GM23338 (cell line): ENCODE measurements around the gene IL36B. TPM values are rescaled to one million over a fixed set of nuclear protein-coding genes. Genes with fewer than 3 reads are reported as not detected.

Source experiments
- ATAC-seq: fragments of 200-7000 bp; cut with Tn5 transposase; 3 replicates; pipeline ENCODE4 v1.9.1; 2020
- DNase-seq: peaks from one replicate; pipeline ENCODE4 v3.0.0-alpha.2; 2015; ENCODE audit warnings: low spot score
- H2AFZ ChIP-seq: fragments of 200-600 bp; sonication (generic); 2 replicates; pipeline ENCODE4 v1.8.0; 2016; ENCODE audit warnings: antibody characterized with exemption, mild to moderate bottlenecking, moderate library complexity
- H3F3A ChIP-seq: fragments of 200-600 bp; sonication (generic); replicated peaks from 2 replicates; pipeline ENCODE4 v1.8.0; 2017; ENCODE audit warnings: antibody characterized with exemption, mixed run types, low read depth
- H3K27ac ChIP-seq: fragments of 200-600 bp; sonication (generic); 2 replicates; pipeline ENCODE4 v1.6.1; 2016; ENCODE audit warnings: low read depth
- H3K27me3 ChIP-seq: fragments of 200-600 bp; sonication (generic); 2 replicates; pipeline ENCODE4 v1.8.0; 2016; ENCODE audit warnings: mild to moderate bottlenecking, mixed run types, moderate library complexity; ENCODE audit not compliant: insufficient read depth
- H3K36me3 ChIP-seq: fragments of 200-600 bp; sonication (generic); 2 replicates; pipeline ENCODE4 v1.8.0; 2016; ENCODE audit warnings: mild to moderate bottlenecking; ENCODE audit not compliant: insufficient read depth
- H3K4me1 ChIP-seq: fragments of 200-600 bp; sonication (generic); 2 replicates; pipeline ENCODE4 v1.8.0; 2016; ENCODE audit warnings: mild to moderate bottlenecking, moderate library complexity; ENCODE audit not compliant: insufficient read depth
- H3K4me2 ChIP-seq: fragments of 200-600 bp; sonication (generic); 2 replicates; pipeline ENCODE4 v1.7.1; 2017; ENCODE audit warnings: mixed run types
- H3K4me3 ChIP-seq: fragments of 200-600 bp; sonication (generic); 2 replicates; pipeline ENCODE4 v1.6.1; 2016; ENCODE audit warnings: mixed run types
- H3K79me2 ChIP-seq: fragments of 200-600 bp; sonication (generic); replicated peaks from 2 replicates; pipeline ENCODE4 v1.8.0; 2017; ENCODE audit warnings: mild to moderate bottlenecking; ENCODE audit not compliant: insufficient read depth
- H3K9me2 ChIP-seq: fragments of 200-600 bp; sonication (generic); 2 replicates; pipeline ENCODE4 v1.8.0; 2017; ENCODE audit not compliant: insufficient read depth
- H4K20me1 ChIP-seq: fragments of 200-600 bp; sonication (generic); replicated peaks from 2 replicates; pipeline ENCODE4 v1.8.0; 2017; ENCODE audit warnings: mild to moderate bottlenecking; ENCODE audit not compliant: insufficient read depth
- H3K27ac Mint-ChIP-seq: 2 replicates; pipeline ENCODE4 v1.8.0; 2020; ENCODE audit warnings: inconsistent platforms, mild to moderate bottlenecking, moderate library complexity, mixed read lengths
- H3K27me3 Mint-ChIP-seq: 3 replicates; pipeline ENCODE4 v1.8.0; 2022; ENCODE audit warnings: low read depth, mild to moderate bottlenecking, moderate library complexity, mixed read lengths, inconsistent platforms; ENCODE audit not compliant: insufficient read depth, poor library complexity
- H3K36me3 Mint-ChIP-seq: 3 replicates; pipeline ENCODE4 v1.8.0; 2021; ENCODE audit warnings: low read depth, mild to moderate bottlenecking, inconsistent platforms, moderate library complexity, mixed read lengths
- H3K4me1 Mint-ChIP-seq: 3 replicates; pipeline ENCODE4 v1.8.0; 2020; ENCODE audit warnings: mild to moderate bottlenecking, inconsistent platforms, mixed read lengths
- H3K4me3 Mint-ChIP-seq: 3 replicates; pipeline ENCODE4 v1.8.0; 2021; ENCODE audit warnings: moderate library complexity, mild to moderate bottlenecking, inconsistent platforms, mixed read lengths
- H3K9me3 Mint-ChIP-seq: 3 replicates; pipeline ENCODE4 v1.8.0; 2020; ENCODE audit warnings: moderate library complexity, mild to moderate bottlenecking, inconsistent platforms, mixed read lengths
- CTCF ChIP-seq, 2 experiments: fragments of 200-600 bp in 1 of 2; sonication (generic) in 1 of 2; conservative IDR thresholded peaks; 2 replicates each; pipeline versions ENCODE4 v1.5.1 to v1.6.1; 2016 to 2017; ENCODE audit warnings: antibody characterized with exemption in 2 of 2, low read depth in 2 of 2, mild to moderate bottlenecking in 2 of 2, moderate library complexity in 1 of 2
- EZH2 ChIP-seq: fragments of 200-600 bp; sonication (generic); IDR thresholded peaks from one replicate; pipeline ENCODE4 v1.8.0; 2017; ENCODE audit warnings: antibody characterized with exemption, mild to moderate bottlenecking, low read depth; ENCODE audit not compliant: unreplicated experiment
- EZH2phosphoT487 ChIP-seq: fragments of 200-600 bp; sonication (generic); IDR thresholded peaks from one replicate; pipeline ENCODE4 v1.8.1; 2018; ENCODE audit warnings: antibody characterized with exemption; ENCODE audit not compliant: unreplicated experiment
- REST ChIP-seq: IDR thresholded peaks from one replicate; pipeline ENCODE4 v1.6.1; 2018; ENCODE audit warnings: antibody characterized with exemption; ENCODE audit not compliant: unreplicated experiment
- STAT1 ChIP-seq: IDR thresholded peaks from one replicate; pipeline ENCODE4 v1.6.1; 2016; ENCODE audit warnings: antibody characterized with exemption; ENCODE audit not compliant: unreplicated experiment
- ZNF331 ChIP-seq: fragments of 250-450 bp; sonication (Bioruptor Pico); IDR thresholded peaks from 2 replicates; pipeline ENCODE4 v1.5.0; 2020; ENCODE audit warnings: low read depth, mild to moderate bottlenecking, moderate library complexity
- ZNF462 ChIP-seq: fragments of 250-450 bp; sonication (Bioruptor Pico); IDR thresholded peaks from 2 replicates; pipeline ENCODE4 v1.5.0; 2020; ENCODE audit warnings: mild to moderate bottlenecking, moderate library complexity
- polyA plus RNA-seq: library from polyadenylated mRNA; unstranded; fragments of >200 nt; fragmentation: Nextera tagmentation; extraction: Ambion mirVana; gene quantifications from 2 replicates; pipeline ENCODE4 v1.2.1, GENCODE V29; 2016
- total RNA-seq: library from RNA; depleted of rRNA; stranded (reverse); fragments of >200 nt; shearing (Covaris generic); gene quantifications from 2 replicates; pipeline ENCODE4 v1.2.3, GENCODE V29; 2014

IL36B gene
- total and polyA plus RNA-seq, 2 experiments from 2014 or later: not detected

GRCh38 chr2:113046465-113046864 is 6.2 kb downstream of the IL36B start (continued):
- TF ChIP-seq ZNF462: no peak
- no peak for TF ChIP-seq REST
- no peak for TF ChIP-seq EZH2phosphoT487

- H3K27ac ChIP-seq: no peak overlapping the region
- Mint-ChIP-seq H3K4me1 (no peaks in the 10 kb centered on the region), H3K27ac (no peak overlapping the region), H3K27me3 (no peaks in the 10 kb centered on the region), H3K4me3 (no peak overlapping the region), H3K9me3 (peaks cover 8% of the 10 kb centered on the region; the same call in 2 of the 3 replicates), H3K36me3 (no peaks in the 10 kb centered on the region; the same call in 2 of the 3 replicates)
- no peak overlapping the region for H3K4me2 ChIP-seq
- no peaks in the 10 kb centered on the region for H3K36me3 ChIP-seq
- no peaks in the 10 kb centered on the region for H3K27me3 ChIP-seq
- no peaks in the 10 kb centered on the region for H3K79me2 ChIP-seq
- H3F3A ChIP-seq: no peaks in the 10 kb centered on the region
- peak; percentile 62 for DNase-seq
- TF ChIP-seq EZH2 (no peak), STAT1 (no peak), ZNF331 (CRISPR knock-in tag) (no peak), CTCF (conservative IDR thresholded peaks at IDR 0.05; ENCODE audit: low read depth in 2 of 2) (peak; percentile 55 to 58)
- H3K4me3 ChIP-seq: no peak overlapping the region
- H3K4me1 ChIP-seq: no peaks in the 10 kb centered on the region
- peak; percentile 84 for ATAC-seq
- H3K9me2 ChIP-seq: no peaks in the 10 kb centered on the region
- H4K20me1 ChIP-seq: no peaks in the 10 kb centered on the region
- no peak overlapping the region for H2AFZ ChIP-seq
Observed at GRCh38 chr2:113041871-113042270, 10.8 kb downstream of the IL36B start.
